Neuron (in vitro differentiated cells): ENCODE measurements around the gene POU6F2.

ENCODE experiments used
- H2AFZ ChIP-seq: one replicate; pipeline ENCODE4 v1.6.1; 2013; ENCODE audit warnings: low read depth, mild to moderate bottlenecking, inconsistent platforms, low read length, moderate library complexity
- H3K27me3 ChIP-seq: one replicate; pipeline ENCODE4 v1.6.1; 2013; ENCODE audit warnings: low read length; ENCODE audit not compliant: insufficient read depth
- H3K36me3 ChIP-seq: one replicate; pipeline ENCODE4 v1.6.1; 2013; ENCODE audit warnings: low read length; ENCODE audit not compliant: insufficient read depth
- H3K4me1 ChIP-seq: one replicate; pipeline ENCODE4 v1.6.1; 2013; ENCODE audit warnings: low read length; ENCODE audit not compliant: insufficient read depth
- H3K4me3 ChIP-seq: 2 replicates; pipeline ENCODE4 v1.5.1; 2013; ENCODE audit warnings: mild to moderate bottlenecking, low read length, moderate library complexity
- H3K9me3 ChIP-seq: one replicate; pipeline ENCODE4 v1.6.1; 2013; ENCODE audit warnings: low read length

Gene POU6F2

DNA sequence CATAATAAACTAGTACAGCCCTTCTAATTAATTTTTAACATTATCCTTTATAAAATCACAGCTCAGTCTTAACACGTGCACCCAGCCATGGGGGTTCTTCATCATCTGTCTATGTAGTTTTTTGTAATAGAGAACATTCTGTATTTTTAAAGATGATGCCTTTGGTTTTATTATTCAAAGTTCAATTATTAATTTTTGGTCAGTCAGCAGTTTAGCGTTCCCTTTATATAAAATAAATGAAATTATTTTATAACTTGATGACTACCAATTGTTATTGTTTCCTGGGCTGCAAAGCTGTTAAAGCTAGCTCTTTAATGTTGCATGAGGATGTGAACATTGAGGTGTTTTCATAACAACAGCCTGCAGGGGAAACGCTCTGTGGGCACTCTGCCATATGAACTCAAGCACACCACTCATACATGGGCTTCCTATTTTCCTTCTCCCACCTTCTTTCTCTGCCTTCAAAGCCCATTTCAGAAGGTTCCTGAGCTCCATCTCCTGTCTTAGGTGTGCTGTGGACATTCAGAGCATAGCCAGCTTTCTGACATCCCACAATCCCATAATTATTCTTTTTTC, 416.5 kb downstream of the POU6F2 start:
- H2AFZ ChIP-seq, result no peak overlapping the region
- H3K4me1 ChIP-seq, result no peaks in the 10 kb centered on the region
- no peaks in the 10 kb centered on the region for H3K27me3 ChIP-seq
- no peaks in the 10 kb centered on the region for H3K36me3 ChIP-seq
- H3K4me3 ChIP-seq, result no peak overlapping the region
- no peaks in the 10 kb centered on the region for H3K9me3 ChIP-seq

DNA sequence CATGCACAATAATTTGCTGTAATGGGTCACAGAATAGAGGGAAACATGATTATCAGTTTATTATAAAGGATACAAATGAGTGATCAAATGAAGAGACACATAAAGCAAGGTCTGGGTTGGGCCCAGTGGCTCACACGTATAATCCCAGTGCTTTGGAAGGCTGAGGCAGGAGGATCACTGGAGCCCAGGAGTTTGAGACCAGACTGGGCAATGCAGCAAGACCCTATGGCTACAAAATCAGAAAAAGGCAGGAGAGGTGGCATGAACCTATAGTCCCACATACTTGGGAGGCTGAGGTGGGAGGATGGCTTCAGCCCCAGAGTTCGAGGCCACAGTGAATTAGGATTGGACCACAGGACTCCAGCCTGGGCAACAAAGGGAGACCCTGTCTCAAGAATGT, 421.7 kb downstream of the POU6F2 start:
- Histone ChIP-seq H3K4me1 (no peaks in the 10 kb centered on the region), H3K36me3 (no peaks in the 10 kb centered on the region), H3K27me3 (no peaks in the 10 kb centered on the region), H3K9me3 (no peaks in the 10 kb centered on the region), H2AFZ (no peak overlapping the region), H3K4me3 (no peak overlapping the region)

DNA sequence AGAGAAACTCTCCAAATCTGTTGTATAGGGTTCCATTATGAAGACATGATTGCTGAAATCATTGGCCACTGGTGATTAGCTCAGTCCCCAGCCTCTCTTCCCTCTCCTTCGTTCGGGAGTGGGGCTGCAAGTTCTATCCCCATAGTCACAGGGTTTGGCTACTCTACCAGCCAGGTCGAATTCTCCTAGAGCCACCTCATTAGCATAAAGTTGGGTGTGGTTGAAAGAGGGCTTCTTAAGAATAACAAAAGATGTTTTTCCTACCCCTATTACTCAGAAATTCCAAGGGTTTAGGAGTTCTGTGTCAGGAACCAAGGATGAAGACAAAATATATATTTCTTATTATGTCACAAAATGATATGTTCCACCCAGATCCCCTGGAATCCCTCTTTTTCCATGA, 422.3 kb downstream of the POU6F2 start:
- Histone ChIP-seq H3K36me3 (no peaks in the 10 kb centered on the region), H2AFZ (no peak overlapping the region), H3K4me1 (no peaks in the 10 kb centered on the region), H3K27me3 (no peaks in the 10 kb centered on the region), H3K9me3 (no peaks in the 10 kb centered on the region), H3K4me3 (no peak overlapping the region)

DNA sequence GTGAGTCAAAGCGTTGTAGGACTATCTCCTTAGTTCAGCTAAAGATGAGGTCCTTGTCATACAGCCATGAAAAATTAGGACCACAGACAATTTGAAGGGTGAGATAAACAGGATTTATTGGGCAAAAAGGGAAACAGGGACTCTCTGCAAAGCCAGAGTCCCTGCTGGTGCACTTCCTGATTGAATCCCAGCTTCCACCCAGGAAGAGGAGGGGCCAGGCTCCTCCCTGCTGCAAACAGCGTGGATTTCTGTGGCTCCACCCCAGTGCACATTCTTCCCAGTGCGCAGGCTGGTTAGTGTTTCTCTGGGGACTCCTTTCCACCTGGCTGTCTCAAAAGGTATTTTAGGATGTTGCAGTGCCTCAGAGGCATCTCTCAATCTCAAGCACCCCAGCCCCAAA, 423.1 kb downstream of the POU6F2 start:
- no peaks in the 10 kb centered on the region for H3K36me3 ChIP-seq
- H3K9me3 ChIP-seq, result no peaks in the 10 kb centered on the region
- H3K4me1 ChIP-seq, result no peaks in the 10 kb centered on the region
- H3K27me3 ChIP-seq, result peaks cover 2% of the 10 kb centered on the region
- H3K4me3 ChIP-seq, result no peak overlapping the region
- no peak overlapping the region for H2AFZ ChIP-seq

DNA sequence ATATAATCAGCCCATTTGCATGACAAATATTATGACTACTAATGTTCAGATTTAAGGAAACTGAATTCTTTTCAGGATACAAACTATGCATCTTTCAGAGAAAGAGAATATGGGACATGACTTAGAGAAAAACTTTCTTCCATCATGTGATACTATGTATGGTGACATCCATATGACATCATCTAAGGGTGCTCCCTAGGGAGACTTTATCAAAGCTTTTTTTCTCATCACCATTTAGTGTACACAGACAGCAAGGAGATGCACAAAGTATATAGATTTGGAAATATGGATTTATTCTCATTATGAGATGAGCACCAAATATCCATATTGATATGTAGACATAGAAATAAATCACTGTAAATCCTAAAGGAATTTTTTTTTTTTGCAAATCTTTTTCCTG, 424.3 kb downstream of the POU6F2 start:
- Histone ChIP-seq H3K4me1 (no peaks in the 10 kb centered on the region), H3K36me3 (no peaks in the 10 kb centered on the region), H3K9me3 (no peaks in the 10 kb centered on the region)

DNA sequence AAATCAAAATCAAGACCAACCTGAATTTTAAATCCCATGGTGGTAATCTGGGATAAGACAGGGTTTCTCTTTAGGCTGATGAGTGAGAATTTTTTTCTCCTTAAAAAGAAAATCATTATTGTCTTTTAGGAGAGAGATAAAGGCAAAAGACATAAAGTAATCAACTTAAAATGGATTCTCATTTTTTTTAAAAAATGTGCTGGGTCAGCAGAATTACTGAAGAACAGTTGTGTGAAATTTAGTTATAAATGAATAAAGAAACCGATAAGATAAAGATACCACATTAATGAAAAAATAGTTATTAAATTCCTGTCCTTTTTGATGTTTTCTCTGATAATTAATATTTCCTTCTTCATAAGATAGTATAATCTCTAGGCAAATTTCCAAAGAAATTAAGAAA, 427.2 kb downstream of the POU6F2 start:
- peaks cover 3% of the 10 kb centered on the region for H3K27me3 ChIP-seq
- no peaks in the 10 kb centered on the region for H3K36me3 ChIP-seq
- H3K9me3 ChIP-seq, result no peaks in the 10 kb centered on the region
- no peak overlapping the region for H3K4me3 ChIP-seq
- H3K4me1 ChIP-seq, result no peaks in the 10 kb centered on the region
- no peak overlapping the region for H2AFZ ChIP-seq

More for the DNA sequence above, 424.3 kb downstream of the POU6F2 start:
- H3K27me3 ChIP-seq, result peaks cover 3% of the 10 kb centered on the region
- H2AFZ ChIP-seq, result no peak overlapping the region
- no peak overlapping the region for H3K4me3 ChIP-seq

DNA sequence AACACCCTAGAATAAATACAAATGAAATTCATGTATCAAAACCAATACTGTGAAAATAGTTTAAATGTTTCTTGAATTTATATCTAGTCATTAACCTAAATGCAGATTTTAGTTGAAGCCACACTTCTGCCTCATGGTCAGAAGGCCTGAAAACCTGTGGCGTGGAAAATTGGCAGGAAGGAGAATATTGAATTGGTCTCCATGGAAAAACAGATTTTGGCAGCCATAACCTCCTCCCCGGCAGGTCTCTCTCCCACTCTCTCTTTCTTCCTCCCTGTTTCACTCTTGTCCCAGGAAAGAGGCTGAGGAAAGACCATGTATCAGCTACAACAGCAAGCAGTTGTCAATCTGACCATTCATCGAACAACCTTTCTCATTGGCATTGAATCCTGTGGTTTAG, 427.9 kb downstream of the POU6F2 start:
- Histone ChIP-seq H3K9me3 (no peaks in the 10 kb centered on the region), H3K36me3 (no peaks in the 10 kb centered on the region)

DNA sequence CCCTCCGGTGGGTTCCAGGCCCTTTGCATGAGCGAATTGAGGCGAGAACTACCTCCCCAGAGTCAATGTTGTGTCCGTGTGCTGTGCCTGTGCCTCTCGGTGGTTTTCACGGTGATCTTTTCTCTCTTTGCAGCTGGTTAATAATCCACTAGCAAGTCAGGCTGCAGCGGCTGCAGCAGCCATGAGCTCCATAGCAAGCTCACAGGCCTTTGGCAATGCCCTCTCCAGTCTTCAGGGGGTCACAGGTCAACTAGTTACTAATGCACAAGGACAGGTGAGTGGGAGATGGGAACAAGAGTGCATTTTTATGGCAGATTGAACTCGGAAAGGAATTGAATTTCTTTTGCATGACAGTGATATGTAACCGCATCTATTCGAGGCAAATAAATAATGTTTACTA, 428.8 kb downstream of the POU6F2 start:
- Histone ChIP-seq H3K27me3 (peaks cover 3% of the 10 kb centered on the region), H2AFZ (no peak overlapping the region), H3K36me3 (no peaks in the 10 kb centered on the region), H3K4me3 (no peak overlapping the region), H3K4me1 (no peaks in the 10 kb centered on the region), H3K9me3 (no peaks in the 10 kb centered on the region)

More for the DNA sequence above, 427.9 kb downstream of the POU6F2 start:
- H3K27me3 ChIP-seq, result peaks cover 3% of the 10 kb centered on the region
- H3K4me3 ChIP-seq, result no peak overlapping the region
- no peaks in the 10 kb centered on the region for H3K4me1 ChIP-seq
- no peak overlapping the region for H2AFZ ChIP-seq

DNA sequence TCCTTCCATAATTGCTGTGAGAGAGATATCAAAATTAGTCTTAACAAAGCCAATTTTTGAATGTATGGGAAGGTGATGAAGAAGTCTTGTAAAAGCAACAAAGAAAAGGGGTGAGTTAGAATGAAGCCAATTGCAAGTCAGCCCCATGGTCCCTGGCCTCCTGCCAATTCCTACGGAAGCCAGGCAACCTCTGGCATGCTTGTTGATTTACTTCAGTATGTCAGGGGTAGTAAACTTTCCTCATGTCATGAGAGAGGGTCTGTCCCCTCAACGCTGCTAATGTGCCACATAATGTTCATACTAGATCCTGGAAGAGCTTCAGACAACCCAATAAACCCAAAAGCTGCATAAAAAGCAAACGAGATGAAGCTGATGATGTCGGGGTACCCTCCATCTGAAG, 429.4 kb downstream of the POU6F2 start:
- peaks cover 7% of the 10 kb centered on the region for H3K27me3 ChIP-seq
- no peak overlapping the region for H3K4me3 ChIP-seq
- no peaks in the 10 kb centered on the region for H3K9me3 ChIP-seq
- H2AFZ ChIP-seq, result no peak overlapping the region
- no peaks in the 10 kb centered on the region for H3K36me3 ChIP-seq
- no peaks in the 10 kb centered on the region for H3K4me1 ChIP-seq

DNA sequence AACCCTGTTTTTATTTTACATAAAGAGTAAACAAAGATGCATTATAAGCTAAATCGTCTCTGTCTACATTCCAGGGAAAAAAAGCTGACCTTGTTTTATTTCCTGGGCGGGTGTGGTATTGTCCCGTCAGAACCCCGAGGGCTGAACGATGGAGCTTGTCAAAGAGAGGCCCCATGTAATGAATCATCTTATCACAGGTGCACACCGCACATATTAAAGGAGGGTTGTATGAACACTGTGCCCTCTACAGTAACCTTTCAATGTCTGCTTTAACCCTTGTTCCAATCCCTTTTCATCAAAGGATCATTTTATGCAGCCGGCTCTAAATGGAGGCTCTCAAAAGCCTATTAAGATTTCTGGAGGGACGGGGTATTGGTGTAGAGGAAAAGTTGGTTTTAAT, 430.0 kb downstream of the POU6F2 start:
- Histone ChIP-seq H3K9me3 (no peaks in the 10 kb centered on the region), H2AFZ (no peak overlapping the region), H3K4me1 (no peaks in the 10 kb centered on the region), H3K4me3 (no peak overlapping the region), H3K36me3 (no peaks in the 10 kb centered on the region), H3K27me3 (peaks cover 7% of the 10 kb centered on the region)

DNA sequence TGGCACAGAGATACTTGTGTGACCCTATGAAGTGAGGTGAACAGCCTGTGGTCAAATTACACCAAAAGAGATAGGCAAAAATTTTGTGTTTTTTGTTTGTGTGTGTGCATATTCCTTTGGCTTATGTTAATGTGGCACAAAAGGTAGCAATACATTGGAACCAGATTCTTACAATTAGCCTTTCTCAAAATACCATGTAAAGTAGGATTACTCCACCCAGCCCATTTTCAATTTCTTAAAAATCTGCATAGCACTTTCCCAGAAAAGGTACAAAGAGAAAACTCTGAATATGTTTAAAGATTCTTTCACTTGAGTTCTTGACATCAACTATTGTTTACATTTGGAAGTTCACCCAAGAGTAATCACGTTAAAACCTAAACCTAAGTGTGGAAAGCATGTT, 431.2 kb downstream of the POU6F2 start:
- H3K27me3 ChIP-seq, result peaks cover 7% of the 10 kb centered on the region
- H3K9me3 ChIP-seq, result no peaks in the 10 kb centered on the region
- H3K36me3 ChIP-seq, result no peaks in the 10 kb centered on the region
- no peak overlapping the region for H3K4me3 ChIP-seq
- H3K4me1 ChIP-seq, result no peaks in the 10 kb centered on the region
- H2AFZ ChIP-seq, result no peak overlapping the region

DNA sequence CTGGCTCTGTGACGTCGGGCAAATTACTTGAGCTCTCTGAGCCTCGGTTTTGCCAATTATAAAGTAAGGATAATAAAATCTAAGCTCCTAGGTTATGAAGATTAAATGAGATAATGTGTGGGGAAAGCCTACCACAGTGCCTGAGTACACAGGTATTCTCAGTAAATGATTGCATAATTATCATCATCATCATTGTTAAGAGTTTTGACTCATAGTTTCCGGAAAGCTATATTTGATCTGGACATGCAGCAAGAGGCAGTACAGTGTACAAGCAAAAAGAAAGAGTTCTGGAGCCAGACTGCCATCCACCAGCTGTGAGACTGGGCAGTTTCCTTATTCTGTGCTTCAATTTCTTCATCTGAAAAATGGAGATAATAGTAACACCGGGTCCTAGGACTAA, 432.9 kb downstream of the POU6F2 start:
- Histone ChIP-seq H3K27me3 (peaks cover 7% of the 10 kb centered on the region), H3K4me3 (no peak overlapping the region), H3K9me3 (no peaks in the 10 kb centered on the region), H2AFZ (no peak overlapping the region), H3K36me3 (no peaks in the 10 kb centered on the region), H3K4me1 (peaks cover 3% of the 10 kb centered on the region)

DNA sequence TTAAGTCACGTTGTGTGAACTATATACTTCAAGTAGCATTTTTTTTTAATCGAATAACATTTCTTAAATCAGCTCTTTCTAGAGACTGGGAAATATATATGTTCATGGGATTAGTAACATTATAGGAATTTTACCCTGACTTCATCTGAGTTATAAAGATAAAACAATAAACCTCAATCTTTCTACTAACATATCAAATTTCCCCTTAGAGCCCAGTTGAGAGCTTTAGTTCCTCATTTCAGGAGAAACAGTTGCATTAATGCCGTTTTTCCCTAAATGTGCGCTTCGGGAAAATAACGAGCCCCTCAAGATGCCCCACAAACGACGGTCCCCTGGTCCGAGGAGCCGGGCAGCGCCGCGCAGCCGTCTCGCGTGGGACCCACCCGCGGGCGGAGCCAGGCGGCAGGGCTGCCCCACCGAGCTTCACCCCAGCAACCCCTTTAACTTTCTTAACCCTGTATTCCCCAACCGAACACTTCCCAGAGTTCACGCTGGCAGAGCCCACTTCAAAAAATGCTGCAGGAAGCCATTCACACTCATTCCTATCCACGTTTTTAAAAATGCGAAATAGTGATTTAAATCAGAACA, 436.0 kb downstream of the POU6F2 start:
- peak overlapping the region; percentile 90 for H2AFZ ChIP-seq

More for the DNA sequence above, 436.0 kb downstream of the POU6F2 start:
- H3K9me3 ChIP-seq, result no peaks in the 10 kb centered on the region
- peaks cover 5% of the 10 kb centered on the region for H3K27me3 ChIP-seq
- H3K4me1 ChIP-seq, result peaks cover 3% of the 10 kb centered on the region
- H3K4me3 ChIP-seq, result peak overlapping the region; percentile 53
- H3K36me3 ChIP-seq, result no peaks in the 10 kb centered on the region
